ENCODE measurements around the gene PLD2. TPM values are rescaled to one million over a fixed set of nuclear protein-coding genes. Genes with fewer than 3 reads are reported as not detected.
A peak's percentile ranks its signal among the peaks of the same experiment; 100 is the strongest.
"Not testable (repeated sequence)": the region's sequence is repeated elsewhere in the genome, so short reads cannot be mapped to it uniquely, and the experiment has no call there.

The PLD2 gene
- total RNA-seq, 1 donor from 2014 or later: 61.4 TPM

DNA sequence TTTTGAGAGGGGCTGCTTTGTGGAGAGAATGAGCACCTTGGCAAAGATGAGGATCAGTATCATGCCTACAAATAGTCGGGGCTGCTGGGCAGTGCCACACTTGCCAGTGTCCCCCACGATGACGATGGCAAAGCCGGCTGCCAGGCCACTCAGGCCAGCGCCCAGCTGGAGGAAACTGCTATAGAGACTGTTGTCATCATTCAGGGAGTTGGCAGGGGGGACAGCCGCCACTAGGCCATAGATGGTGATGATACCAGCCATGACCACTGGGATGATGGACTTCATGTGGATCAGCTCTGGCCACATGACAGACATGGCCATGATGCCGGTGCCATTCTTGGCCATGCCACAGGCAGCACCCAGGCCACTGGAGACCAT lies 50.0 kb downstream of the PLD2 start:
- Mint-ChIP-seq H3K4me1 (ENCODE audit: low read depth, unreplicated experiment) (peaks cover 41% of the 10 kb centered on the region), H3K27ac (ENCODE audit: unreplicated experiment) (peak overlapping the region; percentile 53), H3K36me3 (ENCODE audit: unreplicated experiment) (no peaks in the 10 kb centered on the region), H3K9me3 (ENCODE audit: unreplicated experiment) (peaks cover 7% of the 10 kb centered on the region), H3K27me3 (ENCODE audit: unreplicated experiment) (peaks cover 15% of the 10 kb centered on the region), H3K4me3 (ENCODE audit: unreplicated experiment) (no peak overlapping the region)
- no peak for DNase-seq
- TF ChIP-seq, protein P1, sequence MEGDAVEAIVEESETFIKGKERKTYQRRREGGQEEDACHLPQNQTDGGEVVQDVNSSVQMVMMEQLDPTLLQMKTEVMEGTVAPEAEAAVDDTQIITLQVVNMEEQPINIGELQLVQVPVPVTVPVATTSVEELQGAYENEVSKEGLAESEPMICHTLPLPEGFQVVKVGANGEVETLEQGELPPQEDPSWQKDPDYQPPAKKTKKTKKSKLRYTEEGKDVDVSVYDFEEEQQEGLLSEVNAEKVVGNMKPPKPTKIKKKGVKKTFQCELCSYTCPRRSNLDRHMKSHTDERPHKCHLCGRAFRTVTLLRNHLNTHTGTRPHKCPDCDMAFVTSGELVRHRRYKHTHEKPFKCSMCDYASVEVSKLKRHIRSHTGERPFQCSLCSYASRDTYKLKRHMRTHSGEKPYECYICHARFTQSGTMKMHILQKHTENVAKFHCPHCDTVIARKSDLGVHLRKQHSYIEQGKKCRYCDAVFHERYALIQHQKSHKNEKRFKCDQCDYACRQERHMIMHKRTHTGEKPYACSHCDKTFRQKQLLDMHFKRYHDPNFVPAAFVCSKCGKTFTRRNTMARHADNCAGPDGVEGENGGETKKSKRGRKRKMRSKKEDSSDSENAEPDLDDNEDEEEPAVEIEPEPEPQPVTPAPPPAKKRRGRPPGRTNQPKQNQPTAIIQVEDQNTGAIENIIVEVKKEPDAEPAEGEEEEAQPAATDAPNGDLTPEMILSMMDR (IDR thresholded peaks at IDR 0.05; ENCODE audit: partially characterized antibody, unreplicated experiment): no peak

DNA sequence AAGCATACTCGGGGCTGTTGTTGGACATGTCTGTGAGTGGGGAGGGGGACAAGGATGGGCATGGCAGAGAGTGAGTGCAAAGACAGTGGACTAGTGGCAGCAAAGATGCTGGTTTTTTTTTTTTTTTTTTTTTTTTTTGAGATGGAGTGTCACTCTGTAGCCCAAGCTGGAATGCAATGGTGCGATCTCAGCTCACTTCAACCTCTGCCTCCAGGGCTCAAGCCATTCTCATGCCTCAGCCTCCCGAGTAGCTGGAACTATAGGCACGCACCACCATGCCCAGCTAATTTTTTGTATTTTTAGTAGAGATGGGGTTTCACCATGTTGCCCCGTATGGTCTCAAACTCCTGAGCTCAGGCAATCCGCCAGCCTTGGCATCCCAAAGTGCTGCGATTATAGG lies 50.4 kb downstream of the PLD2 start:
- H3K4me3 Mint-ChIP-seq (ENCODE audit: unreplicated experiment); H3K36me3 Mint-ChIP-seq (ENCODE audit: unreplicated experiment); H3K27ac Mint-ChIP-seq (ENCODE audit: unreplicated experiment); DNase-seq; H3K9me3 Mint-ChIP-seq (ENCODE audit: unreplicated experiment): not testable (repeated sequence)
- Mint-ChIP-seq H3K27me3 (ENCODE audit: unreplicated experiment) (peaks cover 12% of the 10 kb centered on the region), H3K4me1 (ENCODE audit: low read depth, unreplicated experiment) (peaks cover 41% of the 10 kb centered on the region)

DNA sequence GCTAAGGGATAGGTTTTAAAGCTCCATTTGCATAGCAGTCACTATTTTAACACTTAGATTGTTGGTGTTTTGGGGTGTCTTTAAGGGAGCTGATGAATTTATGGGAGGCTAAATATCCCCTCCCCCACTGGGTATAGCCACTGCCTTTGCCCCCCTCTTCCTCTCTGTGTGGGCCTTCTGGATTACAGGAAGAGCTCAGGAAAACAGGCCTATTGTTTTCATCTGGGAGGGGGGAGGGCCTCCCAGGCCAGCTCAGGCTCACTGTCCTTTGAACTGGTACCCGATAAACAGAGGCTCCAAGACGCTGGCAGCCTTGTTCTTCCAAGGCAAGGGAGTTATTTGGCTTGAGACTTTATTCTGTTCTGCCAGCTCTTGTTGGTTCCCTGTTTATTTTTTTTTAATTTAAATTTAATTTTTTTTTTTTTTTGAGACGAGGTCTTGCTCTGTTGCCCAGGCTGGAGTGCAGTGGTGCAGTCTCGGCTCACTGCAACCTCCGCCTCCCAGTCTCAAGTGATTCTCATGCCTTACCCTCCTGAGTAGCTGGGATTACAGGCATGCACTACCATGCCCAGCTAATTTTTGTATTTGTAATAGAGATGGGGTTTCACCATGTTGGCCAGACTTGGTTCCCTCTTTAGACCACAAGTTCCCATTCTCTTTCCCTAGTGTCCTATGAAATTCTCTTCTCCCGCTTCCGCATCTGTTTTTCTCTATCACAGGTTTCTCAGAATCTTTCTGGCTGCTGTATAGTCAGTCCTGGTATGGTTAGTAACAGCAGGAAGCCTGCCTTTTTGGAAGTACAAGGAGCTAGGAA lies 51.3 kb downstream of the PLD2 start:
- DNase-seq: no peak
- no peak overlapping the region for H3K27ac Mint-ChIP-seq (ENCODE audit: unreplicated experiment)
- H3K27me3 Mint-ChIP-seq (ENCODE audit: unreplicated experiment): peaks cover 12% of the 10 kb centered on the region
- TF ChIP-seq, protein P1 (IDR thresholded peaks at IDR 0.05; ENCODE audit: partially characterized antibody, unreplicated experiment): no peak
- peaks cover 41% of the 10 kb centered on the region for H3K4me1 Mint-ChIP-seq (ENCODE audit: low read depth, unreplicated experiment)
- no peak overlapping the region for H3K4me3 Mint-ChIP-seq (ENCODE audit: unreplicated experiment)
- H3K36me3 Mint-ChIP-seq (ENCODE audit: unreplicated experiment): no peaks in the 10 kb centered on the region
- peaks cover 7% of the 10 kb centered on the region for H3K9me3 Mint-ChIP-seq (ENCODE audit: unreplicated experiment)

DNA sequence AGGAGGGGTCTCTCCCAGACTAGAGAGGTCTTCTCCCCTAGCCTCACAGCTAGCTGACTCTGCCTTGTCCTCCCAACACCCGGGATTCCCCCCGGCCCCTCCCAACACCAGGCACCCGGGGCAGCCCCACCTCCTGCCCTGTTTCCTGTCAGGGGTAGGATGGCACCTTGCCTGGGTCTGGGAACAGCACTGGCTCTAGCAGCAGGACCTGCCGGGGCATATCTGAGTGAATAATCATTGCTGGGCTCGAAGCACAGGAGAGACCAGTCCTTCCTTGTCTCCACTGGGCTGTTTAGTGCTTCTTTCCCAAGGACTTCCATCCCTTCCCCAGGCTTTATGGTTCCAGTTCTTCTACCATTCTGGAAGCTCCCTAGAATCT lies 51.9 kb downstream of the PLD2 start:
- Mint-ChIP-seq H3K4me1 (ENCODE audit: low read depth, unreplicated experiment) (peaks cover 39% of the 10 kb centered on the region), H3K4me3 (ENCODE audit: unreplicated experiment) (peak overlapping the region; percentile 49), H3K27ac (ENCODE audit: unreplicated experiment) (no peak overlapping the region), H3K27me3 (ENCODE audit: unreplicated experiment) (peaks cover 12% of the 10 kb centered on the region), H3K36me3 (ENCODE audit: unreplicated experiment) (no peaks in the 10 kb centered on the region), H3K9me3 (ENCODE audit: unreplicated experiment) (peaks cover 7% of the 10 kb centered on the region)
- DNase-seq: no peak
- TF ChIP-seq, protein P1 (IDR thresholded peaks at IDR 0.05; ENCODE audit: partially characterized antibody, unreplicated experiment): no peak

DNA sequence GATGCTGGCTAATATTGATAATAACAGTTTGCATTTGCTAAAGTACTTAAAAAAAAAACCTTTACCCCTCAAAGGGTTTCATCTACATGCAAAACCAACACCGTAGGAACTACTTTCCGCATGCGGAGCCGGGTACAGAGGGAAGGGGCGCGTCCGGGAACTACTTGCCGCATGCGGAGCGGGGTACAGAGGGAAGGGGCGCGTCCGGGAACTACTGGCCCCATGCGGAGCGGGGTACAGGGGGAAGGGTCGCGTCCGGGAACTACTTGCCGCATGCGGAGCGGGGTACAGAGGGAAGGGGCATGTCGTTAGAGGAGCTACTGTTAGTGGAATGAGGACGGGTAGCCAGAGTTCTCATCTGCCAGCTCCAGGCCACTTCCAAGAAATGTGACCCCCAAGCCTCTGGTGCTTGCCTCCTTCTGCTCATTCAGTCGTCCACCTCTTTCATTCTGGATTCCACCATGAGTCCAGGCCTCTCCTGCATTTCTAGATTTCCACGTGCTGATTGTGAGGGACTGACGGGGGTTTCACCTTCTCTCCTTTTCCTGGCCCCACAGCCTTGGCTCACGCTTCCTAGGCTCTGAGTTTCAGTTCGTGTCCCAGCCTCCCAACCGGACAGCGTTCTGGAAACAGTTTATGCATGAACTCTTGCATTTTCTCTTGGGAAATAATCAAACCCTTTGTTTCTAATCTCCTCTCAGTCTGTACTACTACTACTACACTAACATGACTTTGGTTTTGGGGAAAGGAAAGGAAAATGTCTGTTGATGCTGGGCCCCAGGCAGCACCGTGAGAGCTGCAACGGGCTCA lies 53.1 kb downstream of the PLD2 start:
- Mint-ChIP-seq H3K9me3 (ENCODE audit: unreplicated experiment) (no peaks in the 10 kb centered on the region), H3K36me3 (ENCODE audit: unreplicated experiment) (no peaks in the 10 kb centered on the region), H3K27ac (ENCODE audit: unreplicated experiment) (no peak overlapping the region), H3K4me3 (ENCODE audit: unreplicated experiment) (peak overlapping the region; percentile 45), H3K4me1 (ENCODE audit: low read depth, unreplicated experiment) (peaks cover 30% of the 10 kb centered on the region), H3K27me3 (ENCODE audit: unreplicated experiment) (peaks cover 5% of the 10 kb centered on the region)
- DNase-seq: no peak
- TF ChIP-seq, protein P1 (IDR thresholded peaks at IDR 0.05; ENCODE audit: partially characterized antibody, unreplicated experiment): no peak
